ENCODE data around the gene B4GALNT1. TPM values are rescaled to one million over a fixed set of nuclear protein-coding genes. Genes with fewer than 3 reads are reported as not detected.
"Not testable (repeated sequence)": the region's sequence is repeated elsewhere in the genome, so short reads cannot be mapped to it uniquely, and the experiment has no call there.

B4GALNT1 gene
- total RNA-seq, 1 donor from 2014 or later, result 5.6 TPM

- no peak overlapping the region for H3K4me3 Mint-ChIP-seq (ENCODE audit: unreplicated experiment)
- no peaks in the 10 kb centered on the region for H3K4me1 Mint-ChIP-seq (ENCODE audit: unreplicated experiment)
- peaks cover 37% of the 10 kb centered on the region for H3K27me3 Mint-ChIP-seq (ENCODE audit: unreplicated experiment)
- TF ChIP-seq, protein P1, sequence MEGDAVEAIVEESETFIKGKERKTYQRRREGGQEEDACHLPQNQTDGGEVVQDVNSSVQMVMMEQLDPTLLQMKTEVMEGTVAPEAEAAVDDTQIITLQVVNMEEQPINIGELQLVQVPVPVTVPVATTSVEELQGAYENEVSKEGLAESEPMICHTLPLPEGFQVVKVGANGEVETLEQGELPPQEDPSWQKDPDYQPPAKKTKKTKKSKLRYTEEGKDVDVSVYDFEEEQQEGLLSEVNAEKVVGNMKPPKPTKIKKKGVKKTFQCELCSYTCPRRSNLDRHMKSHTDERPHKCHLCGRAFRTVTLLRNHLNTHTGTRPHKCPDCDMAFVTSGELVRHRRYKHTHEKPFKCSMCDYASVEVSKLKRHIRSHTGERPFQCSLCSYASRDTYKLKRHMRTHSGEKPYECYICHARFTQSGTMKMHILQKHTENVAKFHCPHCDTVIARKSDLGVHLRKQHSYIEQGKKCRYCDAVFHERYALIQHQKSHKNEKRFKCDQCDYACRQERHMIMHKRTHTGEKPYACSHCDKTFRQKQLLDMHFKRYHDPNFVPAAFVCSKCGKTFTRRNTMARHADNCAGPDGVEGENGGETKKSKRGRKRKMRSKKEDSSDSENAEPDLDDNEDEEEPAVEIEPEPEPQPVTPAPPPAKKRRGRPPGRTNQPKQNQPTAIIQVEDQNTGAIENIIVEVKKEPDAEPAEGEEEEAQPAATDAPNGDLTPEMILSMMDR (IDR thresholded peaks at IDR 0.05), result no peak
- H3K9me3 Mint-ChIP-seq (ENCODE audit: unreplicated experiment), result peaks cover 5% of the 10 kb centered on the region
- no peak for DNase-seq (ENCODE audit: extremely low spot score, unreplicated experiment)
- H3K36me3 Mint-ChIP-seq (ENCODE audit: unreplicated experiment), result no peaks in the 10 kb centered on the region
- H3K27ac Mint-ChIP-seq (ENCODE audit: unreplicated experiment), result no peak overlapping the region
These were observed 22.7 kb upstream of the B4GALNT1 start for GRCh38 chr12:57655541-57656240.

- Mint-ChIP-seq H3K27me3 (ENCODE audit: unreplicated experiment) (peaks cover 34% of the 10 kb centered on the region), H3K9me3 (ENCODE audit: unreplicated experiment) (peaks cover 5% of the 10 kb centered on the region), H3K4me1 (ENCODE audit: unreplicated experiment) (no peaks in the 10 kb centered on the region), H3K36me3 (ENCODE audit: unreplicated experiment) (no peaks in the 10 kb centered on the region), H3K4me3 (ENCODE audit: unreplicated experiment) (no peak overlapping the region), H3K27ac (ENCODE audit: unreplicated experiment) (no peak overlapping the region)
- DNase-seq (ENCODE audit: extremely low spot score, unreplicated experiment), result no peak
- TF ChIP-seq, protein P1 (IDR thresholded peaks at IDR 0.05), result no peak
These were observed 21.0 kb upstream of the B4GALNT1 start for GRCh38 chr12:57654042-57654441.

DNA sequence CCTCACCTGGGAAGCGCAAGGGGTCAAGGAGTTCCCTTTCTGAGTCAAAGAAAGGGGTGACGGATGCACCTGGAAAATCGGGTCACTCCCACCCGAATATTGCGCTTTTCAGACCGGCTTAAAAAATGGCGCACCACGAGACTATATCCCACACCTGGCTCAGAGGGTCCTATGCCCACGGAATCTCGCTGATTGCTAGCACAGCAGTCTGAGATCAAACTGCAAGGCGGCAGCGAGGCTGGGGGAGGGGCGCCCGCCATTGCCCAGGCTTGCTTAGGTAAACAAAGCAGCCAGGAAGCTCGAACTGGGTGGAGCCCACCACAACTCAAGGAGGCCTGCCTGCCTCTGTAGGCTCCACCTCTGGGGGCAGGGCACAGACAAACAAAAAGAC lies 13.7 kb upstream of the B4GALNT1 start:
- H3K4me3 Mint-ChIP-seq (ENCODE audit: unreplicated experiment); H3K36me3 Mint-ChIP-seq (ENCODE audit: unreplicated experiment): not testable (repeated sequence)

GRCh38 chr12:57645990-57646658 lies 13.1 kb upstream of the B4GALNT1 start:
- not testable (repeated sequence) for H3K36me3 Mint-ChIP-seq (ENCODE audit: unreplicated experiment); H3K4me1 Mint-ChIP-seq (ENCODE audit: unreplicated experiment); DNase-seq (ENCODE audit: extremely low spot score, unreplicated experiment); H3K4me3 Mint-ChIP-seq (ENCODE audit: unreplicated experiment); H3K9me3 Mint-ChIP-seq (ENCODE audit: unreplicated experiment); H3K27ac Mint-ChIP-seq (ENCODE audit: unreplicated experiment)
- H3K27me3 Mint-ChIP-seq (ENCODE audit: unreplicated experiment), result peaks cover 12% of the 10 kb centered on the region

More for the DNA sequence above, 13.7 kb upstream of the B4GALNT1 start:
- H3K27ac Mint-ChIP-seq (ENCODE audit: unreplicated experiment); H3K27me3 Mint-ChIP-seq (ENCODE audit: unreplicated experiment); DNase-seq (ENCODE audit: extremely low spot score, unreplicated experiment); H3K4me1 Mint-ChIP-seq (ENCODE audit: unreplicated experiment); H3K9me3 Mint-ChIP-seq (ENCODE audit: unreplicated experiment): not testable (repeated sequence)

DNA sequence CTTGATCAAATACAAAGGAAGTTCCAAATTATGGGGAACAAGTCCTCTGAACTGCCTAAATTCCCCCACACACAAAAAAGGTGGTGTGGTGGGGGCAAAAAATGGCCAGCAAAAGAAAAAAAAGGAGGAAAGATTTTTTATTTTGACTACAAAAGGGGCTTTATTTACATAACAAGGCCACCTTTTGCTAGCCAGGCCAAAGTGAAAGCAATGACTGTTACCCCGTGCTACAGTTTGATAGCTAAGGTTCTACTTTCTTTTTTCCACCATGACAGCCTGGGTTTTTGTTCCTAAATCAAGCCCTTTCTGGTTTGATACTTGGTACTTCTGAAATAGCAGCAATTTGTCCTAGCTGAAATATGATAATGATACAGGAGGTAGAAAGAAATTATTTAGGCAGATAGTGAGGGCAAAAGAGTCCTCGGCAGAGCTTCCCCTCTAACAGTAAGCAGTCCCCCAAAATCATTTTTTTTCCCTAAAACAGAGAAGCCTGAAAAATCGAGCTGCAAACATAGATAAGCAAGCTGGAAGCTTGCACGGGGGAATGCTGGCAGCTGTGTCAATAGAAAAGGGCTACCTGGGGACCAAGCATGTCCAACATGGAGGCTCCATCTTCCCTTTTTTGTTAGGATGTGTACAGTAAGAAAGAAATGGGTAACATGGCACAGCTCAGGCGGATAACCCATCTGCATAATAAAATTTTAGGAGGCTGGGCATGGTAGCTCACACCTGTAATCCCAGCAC lies 8.9 kb upstream of the B4GALNT1 start:
- no peaks in the 10 kb centered on the region for H3K4me1 Mint-ChIP-seq (ENCODE audit: unreplicated experiment)
- H3K9me3 Mint-ChIP-seq (ENCODE audit: unreplicated experiment), result no peaks in the 10 kb centered on the region
- peaks cover 45% of the 10 kb centered on the region for H3K27me3 Mint-ChIP-seq (ENCODE audit: unreplicated experiment)
- no peak overlapping the region for H3K27ac Mint-ChIP-seq (ENCODE audit: unreplicated experiment)
- no peak overlapping the region for H3K4me3 Mint-ChIP-seq (ENCODE audit: unreplicated experiment)
- DNase-seq (ENCODE audit: extremely low spot score, unreplicated experiment), result no peak
- TF ChIP-seq, protein P1 (IDR thresholded peaks at IDR 0.05), result no peak
- H3K36me3 Mint-ChIP-seq (ENCODE audit: unreplicated experiment), result peaks cover 2% of the 10 kb centered on the region
